Heart left ventricle (tissue), 13 donors: ENCODE results near the gene PAX6.

ENCODE experiments used
- CTCF ChIP-seq, 12 donors: fragments of 200-600 bp; sonication (generic) in 4 of 12; IDR thresholded peaks; one replicate each; pipeline versions ENCODE4 v1.5.0 to v1.8.0; 2018 to 2022; ENCODE audit warnings: antibody characterized with exemption in 12 of 12, mild to moderate bottlenecking in 5 of 12
- POLR2A ChIP-seq, 2 donors: fragments of 450-650 bp; IDR thresholded peaks; one replicate each; pipeline ENCODE4 v1.6.1; 2017; ENCODE audit warnings: antibody characterized with exemption in 2 of 2, mild to moderate bottlenecking in 2 of 2, moderate library complexity in 2 of 2
- donor health status: ischemic (EF 13 %, LVEDD 7.1; RV severe dilation, severe dysfunction).
- donor health status: DM: no; HTN: yes; CAD: no.
- donor health status: DM: no; HTN: no; CAD: no.
- donor health status: ischemic (EF 25% LVEDD 6.9; RV normal size, moderate dysfunction).
- donor health status: ischemic (EF 25% LVEDD 5.7; RV mildly dilated, moderate dysfunction).
- donor health status: ischemic (EF 35%, LVEDD 5.7; RV mildly dilated, moderate dysfunction).
- donor health status: nonischemic (EF 11% LVEDD 7.7; RV severe dilation, severe dysfunction).
- donor health status: DM: yes; HTN: yes; CAD: no.
- donor health status: PGD.
- donor health status: ischemic (EF 29% LVEDD 5.4; RV normal size, mild dysfunction).
- donor health status: nonischemic (EF 23%, LVEDD 6.1; RV moderate dilation, normal function).

- no peak for TF ChIP-seq CTCF (IDR thresholded peaks at IDR 0.05)
- no peak for TF ChIP-seq POLR2A (IDR thresholded peaks at IDR 0.05)
These were observed 16.5 kb upstream of the PAX6 start for GRCh38 chr11:31827455-31828206.
